Right lobe of liver (tissue), 6 donors: ENCODE data around the gene RIMBP2. TPM values are rescaled to one million over a fixed set of nuclear protein-coding genes. Genes with fewer than 3 reads are reported as not detected.

Experiments
- ATAC-seq, 4 donors: fragments of 200-7000 bp; cut with Tn5 transposase; one replicate each; pipeline ENCODE4 v1.9.1; 2020; ENCODE audit warnings: mild to moderate bottlenecking in 4 of 4, moderate library complexity in 4 of 4
- DNase-seq, 3 donors: peaks; one replicate each; pipeline ENCODE4 v3.0.0-alpha.2; 2020
- H3K27ac ChIP-seq, 3 donors: fragments of 200-600 bp; one replicate each; pipeline ENCODE4 v1.8.0; 2022
- H3K27me3 ChIP-seq, 2 donors: fragments of 200-600 bp; one replicate each; pipeline ENCODE4 v1.8.0; 2022
- H3K36me3 ChIP-seq, 4 donors: fragments of 200-600 bp; sonication (generic) in 1 of 4; one replicate each; pipeline versions ENCODE4 v1.5.1 to v1.8.0; 2017 to 2022; ENCODE audit warnings: control low read depth in 1 of 4
- H3K4me1 ChIP-seq, 4 donors: fragments of 200-600 bp; sonication (generic) in 1 of 4; one replicate each; pipeline versions ENCODE4 v1.5.1 to v1.8.0; 2017 to 2022; ENCODE audit warnings: control low read depth in 1 of 4
- H3K4me3 ChIP-seq, 3 donors: fragments of 200-600 bp; one replicate each; pipeline ENCODE4 v1.8.0; 2022
- H3K9me3 ChIP-seq, 4 donors: fragments of 200-600 bp; sonication (generic) in 1 of 4; one replicate each; pipeline versions ENCODE4 v1.5.1 to v1.8.0; 2017 to 2022; ENCODE audit warnings: control low read depth in 1 of 4
- CTCF ChIP-seq, 4 donors: fragments of 200-600 bp in 3 of 4; fragments of 450-650 bp in 1 of 4; IDR thresholded peaks; one replicate each; pipeline versions ENCODE4 v1.5.1 to v1.8.0; 2016 to 2022; ENCODE audit warnings: antibody characterized with exemption in 4 of 4, mild to moderate bottlenecking in 2 of 4
- POLR2A ChIP-seq: fragments of 450-650 bp; IDR thresholded peaks from one replicate; pipeline ENCODE4 v1.6.1; 2017; ENCODE audit warnings: antibody characterized with exemption, mild to moderate bottlenecking
- WGBS: methylation state at CpG from one replicate; pipeline ENCODE4 v1.1.6; 2018; ENCODE audit warnings: low coverage, low lambda C conversion rate; ENCODE audit not compliant: insufficient coverage; ENCODE audit errors: missing lambda C conversion rate; 5-methylcytosine and 5-hydroxymethylcytosine counted together
- intact Hi-C, 2 donors: fragments of 100-400 bp; cut with DNase I; formaldehyde crosslinking; loops; one replicate each; pipeline versions ENCODE4 v1.11.2 to v1.14.1; 2022
- total RNA-seq, 6 experiments: library from RNA; depleted of rRNA in 2 of 6; stranded (reverse); fragments of >200 nt in 2 of 6; fragmentation: NEBNext Ultra II Directional in 3 of 6; extraction: Animal tissue kit (Norgen Biotek cat#: 25700) in 3 of 6; gene quantifications; one replicate each; pipeline versions ENCODE4 v1.1.0 to v1.2.4, GENCODE V29; 2016 to 2023
- donor health status: DM: no; HTN: yes; CAD: no.
- donor health status: DM: no; HTN: no; CAD: no.
- donor health status: DM: no; HTN: no; CAD: no.
- donor health status: DM: no; HTN: yes; CAD: no.
- donor health status: DM: no; HTN: yes; CAD: no.

The RIMBP2 gene
- total RNA-seq, 6 experiments from 2014 or later = 0.04 to 0.19 TPM; not detected in 4

- no CpG with 5 or more reads among the region's 9 CpGs for WGBS
- intact Hi-C loops = no loop called here
Observed at GRCh38 chr12:130746546-130746945, 30.4 kb upstream of the RIMBP2 start.

GRCh38 chr12:130745921-130746320 lies 29.8 kb upstream of the RIMBP2 start:
- Histone ChIP-seq H3K9me3 (no peaks in the 10 kb centered on the region), H3K4me1 (peaks cover 0 to 17% (median 5%) of the 10 kb centered on the region in 4 donors), H3K4me3 (no peak overlapping the region), H3K27ac (no peak overlapping the region), H3K27me3 (no peaks in the 10 kb centered on the region), H3K36me3 (no peaks in the 10 kb centered on the region)
- no peak for TF ChIP-seq POLR2A
- no peak for TF ChIP-seq CTCF (IDR thresholded peaks at IDR 0.05)
- DNase-seq (no peak), ATAC-seq (no peak)
- WGBS = 90% methylated on average over 4 of the region's 4 CpGs
- intact Hi-C loops = no loop called here

More at GRCh38 chr12:130746546-130746945, 30.4 kb upstream of the RIMBP2 start:
- no peaks in the 10 kb centered on the region for H3K36me3 ChIP-seq
- TF ChIP-seq CTCF (IDR thresholded peaks at IDR 0.05) (no peak), POLR2A (no peak)
- H3K4me3 ChIP-seq = no peak overlapping the region
- no peaks in the 10 kb centered on the region for H3K9me3 ChIP-seq
- no peaks in the 10 kb centered on the region for H3K27me3 ChIP-seq
- peaks cover 0 to 17% (median 5%) of the 10 kb centered on the region in 4 donors for H3K4me1 ChIP-seq
- no peak for ATAC-seq
- DNase-seq = no peak
- no peak overlapping the region for H3K27ac ChIP-seq

- WGBS = 30% methylated on average over 5 of the region's 5 CpGs
Observed at GRCh38 chr12:130744274-130744673, 28.2 kb upstream of the RIMBP2 start.

GRCh38 chr12:130743606-130744005 lies 27.5 kb upstream of the RIMBP2 start:
- DNase-seq = no peak
- TF ChIP-seq POLR2A = no peak
- no peak for TF ChIP-seq CTCF (IDR thresholded peaks at IDR 0.05)
- 69% methylated on average over 3 of the region's 5 CpGs for WGBS
- Histone ChIP-seq H3K9me3 (no peaks in the 10 kb centered on the region), H3K4me1 (peaks cover 0 to 17% (median 5%) of the 10 kb centered on the region in 4 donors), H3K36me3 (no peaks in the 10 kb centered on the region), H3K4me3 (no peak overlapping the region), H3K27me3 (no peaks in the 10 kb centered on the region), H3K27ac (no peak overlapping the region)
- ATAC-seq = no peak
- intact Hi-C loops = no loop called here

More at GRCh38 chr12:130744274-130744673, 28.2 kb upstream of the RIMBP2 start:
- no peak for TF ChIP-seq CTCF (IDR thresholded peaks at IDR 0.05)
- DNase-seq = peak in 1 of 3 donors; percentile 74
- H3K27me3 ChIP-seq = no peaks in the 10 kb centered on the region
- no peaks in the 10 kb centered on the region for H3K9me3 ChIP-seq
- ATAC-seq = peak; percentile 84 to 91 (median 90)
- H3K4me3 ChIP-seq = no peak overlapping the region
- no peak overlapping the region for H3K27ac ChIP-seq
- intact Hi-C loops = no loop called here
- peaks cover 0 to 17% (median 5%) of the 10 kb centered on the region in 4 donors for H3K4me1 ChIP-seq
- H3K36me3 ChIP-seq = no peaks in the 10 kb centered on the region

- H3K36me3 ChIP-seq = no peaks in the 10 kb centered on the region
- DNase-seq (no peak), ATAC-seq (peak in 1 of 4 donors; percentile 47)
- WGBS = 59% methylated on average over 2 of the region's 2 CpGs
- no peak overlapping the region for H3K27ac ChIP-seq
- H3K4me1 ChIP-seq = peaks cover 0 to 17% (median 5%) of the 10 kb centered on the region in 4 donors
- no peak overlapping the region for H3K4me3 ChIP-seq
- no peaks in the 10 kb centered on the region for H3K9me3 ChIP-seq
- TF ChIP-seq POLR2A (no peak), CTCF (IDR thresholded peaks at IDR 0.05) (no peak)
- intact Hi-C loops = no loop called here
- H3K27me3 ChIP-seq = no peaks in the 10 kb centered on the region
Observed at GRCh38 chr12:130743176-130743575, 27.1 kb upstream of the RIMBP2 start.
